ENCODE data around the gene PIGA.

Gene PIGA

GRCh38 chrX:15349046-15349445, 13.7 kb upstream of the PIGA start:
- no peak for DNase-seq (ENCODE audit: low spot score)
- no peaks in the 10 kb centered on the region for H3K9me3 ChIP-seq (ENCODE audit: severe bottlenecking)
- H3K4me3 ChIP-seq (ENCODE audit: severe bottlenecking) = no peak overlapping the region
- no peak overlapping the region for H3K27ac ChIP-seq (ENCODE audit: poor library complexity, severe bottlenecking)
- TF ChIP-seq CTCF (IDR thresholded peaks at IDR 0.05; ENCODE audit: poor library complexity, severe bottlenecking) = peak; percentile 59
- ATAC-seq (ENCODE audit: low read depth) = peak; percentile 50
- H3K4me1 ChIP-seq (ENCODE audit: insufficient read depth, poor library complexity, severe bottlenecking) = no peaks in the 10 kb centered on the region
- no peaks in the 10 kb centered on the region for H3K27me3 ChIP-seq (ENCODE audit: insufficient read depth, poor library complexity, severe bottlenecking)
- no peaks in the 10 kb centered on the region for H3K36me3 ChIP-seq (ENCODE audit: low read depth)

- Histone ChIP-seq H3K4me3 (ENCODE audit: severe bottlenecking) (no peak overlapping the region), H3K9me3 (ENCODE audit: severe bottlenecking) (no peaks in the 10 kb centered on the region), H3K36me3 (ENCODE audit: low read depth) (no peaks in the 10 kb centered on the region), H3K27ac (ENCODE audit: poor library complexity, severe bottlenecking) (no peak overlapping the region), H3K27me3 (ENCODE audit: insufficient read depth, poor library complexity, severe bottlenecking) (no peaks in the 10 kb centered on the region), H3K4me1 (ENCODE audit: insufficient read depth, poor library complexity, severe bottlenecking) (no peaks in the 10 kb centered on the region)
- no peak for TF ChIP-seq CTCF (IDR thresholded peaks at IDR 0.05; ENCODE audit: poor library complexity, severe bottlenecking)
- DNase-seq (ENCODE audit: low spot score) (no peak), ATAC-seq (ENCODE audit: low read depth) (no peak)
These were observed 10.7 kb upstream of the PIGA start for GRCh38 chrX:15345976-15346375.

GRCh38 chrX:15344106-15344505, 8.8 kb upstream of the PIGA start:
- TF ChIP-seq CTCF (IDR thresholded peaks at IDR 0.05; ENCODE audit: poor library complexity, severe bottlenecking) = no peak

GRCh38 chrX:15343075-15343476, 7.8 kb upstream of the PIGA start:
- H3K9me3 ChIP-seq (ENCODE audit: severe bottlenecking) = no peaks in the 10 kb centered on the region
- no peak for TF ChIP-seq CTCF (IDR thresholded peaks at IDR 0.05; ENCODE audit: poor library complexity, severe bottlenecking)
- no peak overlapping the region for H3K27ac ChIP-seq (ENCODE audit: poor library complexity, severe bottlenecking)
- no peaks in the 10 kb centered on the region for H3K4me1 ChIP-seq (ENCODE audit: insufficient read depth, poor library complexity, severe bottlenecking)
- no peak for DNase-seq (ENCODE audit: low spot score)
- ATAC-seq (ENCODE audit: low read depth) = no peak
- no peaks in the 10 kb centered on the region for H3K27me3 ChIP-seq (ENCODE audit: insufficient read depth, poor library complexity, severe bottlenecking)
- no peak overlapping the region for H3K4me3 ChIP-seq (ENCODE audit: severe bottlenecking)
- no peaks in the 10 kb centered on the region for H3K36me3 ChIP-seq (ENCODE audit: low read depth)

More at GRCh38 chrX:15344106-15344505, 8.8 kb upstream of the PIGA start:
- Histone ChIP-seq H3K4me3 (ENCODE audit: severe bottlenecking) (no peak overlapping the region), H3K27ac (ENCODE audit: poor library complexity, severe bottlenecking) (no peak overlapping the region), H3K9me3 (ENCODE audit: severe bottlenecking) (no peaks in the 10 kb centered on the region), H3K36me3 (ENCODE audit: low read depth) (no peaks in the 10 kb centered on the region), H3K27me3 (ENCODE audit: insufficient read depth, poor library complexity, severe bottlenecking) (no peaks in the 10 kb centered on the region), H3K4me1 (ENCODE audit: insufficient read depth, poor library complexity, severe bottlenecking) (no peaks in the 10 kb centered on the region)
- DNase-seq (ENCODE audit: low spot score) (no peak), ATAC-seq (ENCODE audit: low read depth) (no peak)

GRCh38 chrX:15340867-15341266, 5.5 kb upstream of the PIGA start:
- no peaks in the 10 kb centered on the region for H3K36me3 ChIP-seq (ENCODE audit: low read depth)
- H3K27ac ChIP-seq (ENCODE audit: poor library complexity, severe bottlenecking) = no peak overlapping the region
- no peaks in the 10 kb centered on the region for H3K27me3 ChIP-seq (ENCODE audit: insufficient read depth, poor library complexity, severe bottlenecking)
- DNase-seq (ENCODE audit: low spot score) (no peak), ATAC-seq (ENCODE audit: low read depth) (no peak)
- no peak overlapping the region for H3K4me3 ChIP-seq (ENCODE audit: severe bottlenecking)
- no peak for TF ChIP-seq CTCF (IDR thresholded peaks at IDR 0.05; ENCODE audit: poor library complexity, severe bottlenecking)
- H3K9me3 ChIP-seq (ENCODE audit: severe bottlenecking) = no peaks in the 10 kb centered on the region
- H3K4me1 ChIP-seq (ENCODE audit: insufficient read depth, poor library complexity, severe bottlenecking) = no peaks in the 10 kb centered on the region
